ENCODE data around the gene CFAP92.

- TF ChIP-seq CTCF (IDR thresholded peaks at IDR 0.05) = no peak
- no peak for TF ChIP-seq POLR2A (IDR thresholded peaks at IDR 0.05)
Observed at GRCh38 chr3:129005526-129006303, 11.8 kb upstream of the CFAP92 start.

All from Peyer's patch (tissue), 4 donors.